NCI-H187 (cell line): ENCODE data around the gene KATNIP.

Source experiments
- DNase-seq, 2 experiments: peaks; one replicate each; lab custom pipeline; 2025; lab: John Stamatoyannopoulos, UW

KATNIP gene

GRCh38 chr16:27549746-27550581 is at the start of gene KATNIP, which contains the start of gene GTF3C1:
Gene KATNIP, plus strand, starts transcription at chr16:27550144. Its CDS starts 27 bp downstream, at chr16:27550171.
Gene GTF3C1, minus strand, starts transcription at chr16:27549913. Its CDS starts 23 bp downstream, at chr16:27549890.
- DNase-seq: peak; percentile 85 to 91

GRCh38 chr16:27500801-27501200 is 49.1 kb upstream of the KATNIP start:
- DNase-seq: no peak

- DNase-seq: no peak
Observed at GRCh38 chr16:27503662-27504061, 46.3 kb upstream of the KATNIP start.

GRCh38 chr16:27505297-27506236 is 44.4 kb upstream of the KATNIP start:
- DNase-seq: no peak

- no peak for DNase-seq
Observed at GRCh38 chr16:27506771-27507170, 43.2 kb upstream of the KATNIP start.

GRCh38 chr16:27508476-27508875 is 41.5 kb upstream of the KATNIP start:
- DNase-seq: no peak

GRCh38 chr16:27511657-27512448 is 38.1 kb upstream of the KATNIP start:
- DNase-seq: no peak

GRCh38 chr16:27514806-27515205 is 35.1 kb upstream of the KATNIP start:
- DNase-seq: no peak

- no peak for DNase-seq
Observed at GRCh38 chr16:27515874-27516353, 34.0 kb upstream of the KATNIP start.

GRCh38 chr16:27516365-27516764 is 33.6 kb upstream of the KATNIP start:
- DNase-seq: no peak

GRCh38 chr16:27517664-27518063 is 32.3 kb upstream of the KATNIP start:
- peak in 1 of 2 experiments; percentile 34 for DNase-seq

- no peak for DNase-seq
Observed at GRCh38 chr16:27518226-27518625, 31.7 kb upstream of the KATNIP start.

GRCh38 chr16:27520982-27521673 is 28.8 kb upstream of the KATNIP start:
- no peak for DNase-seq

- DNase-seq: no peak
Observed at GRCh38 chr16:27522173-27522707, 27.7 kb upstream of the KATNIP start.

- no peak for DNase-seq
Observed at GRCh38 chr16:27526180-27526579, 23.8 kb upstream of the KATNIP start.

GRCh38 chr16:27528294-27528693 is 21.6 kb upstream of the KATNIP start:
- DNase-seq: no peak

- DNase-seq: no peak
Observed at GRCh38 chr16:27529962-27530361, 20.0 kb upstream of the KATNIP start.

- DNase-seq: no peak
Observed at GRCh38 chr16:27531186-27531585, 18.8 kb upstream of the KATNIP start.

GRCh38 chr16:27531826-27532800 is 17.8 kb upstream of the KATNIP start:
- no peak for DNase-seq

- DNase-seq: no peak
Observed at GRCh38 chr16:27534256-27534655, 15.7 kb upstream of the KATNIP start.
